Measurements from ENCODE around the gene CDC20. TPM values are rescaled to one million over a fixed set of nuclear protein-coding genes. Genes with fewer than 3 reads are reported as not detected.

The CDC20 gene
- total RNA-seq, 1 experiment from 2014 or later = 669 TPM

DNA sequence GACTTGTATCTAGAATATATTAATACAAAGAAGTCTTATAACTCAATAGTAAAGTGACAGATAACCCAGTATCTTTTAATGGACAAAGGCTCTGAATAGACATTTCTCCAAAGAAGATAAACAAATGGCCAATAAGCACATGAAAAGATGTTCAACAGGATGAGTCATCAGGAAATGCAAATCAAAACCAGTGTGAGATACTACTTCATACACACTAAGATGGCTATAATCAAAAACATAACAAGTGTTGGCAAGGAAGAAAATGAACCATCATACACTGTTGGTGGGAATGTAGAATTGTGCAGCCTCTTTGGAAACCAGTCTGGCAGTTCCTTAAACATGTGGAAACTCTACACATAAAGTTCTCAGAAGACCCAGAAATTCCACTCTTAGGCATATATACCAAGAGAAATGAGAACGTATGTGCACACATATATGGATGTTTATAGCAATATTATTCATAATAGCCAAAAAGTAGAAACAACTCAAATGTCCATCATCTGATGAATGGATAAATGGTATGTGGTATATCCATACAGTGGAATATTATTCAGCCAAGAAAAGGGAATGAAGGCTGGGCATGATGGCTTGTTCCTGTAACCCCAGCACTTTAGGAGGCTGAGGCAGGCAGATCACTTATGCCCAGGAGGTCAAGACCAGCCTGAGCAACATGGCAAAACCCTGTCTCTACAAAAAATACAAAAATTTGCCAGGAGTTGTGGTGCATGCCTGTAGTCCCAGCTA lies 31.1 kb upstream of the CDC20 start:
- no peak for DNase-seq (ENCODE audit: low read depth)

GRCh38 chr1:43329995-43330751 lies 28.6 kb upstream of the CDC20 start:
- peak; percentile 94 for DNase-seq (ENCODE audit: low read depth)

DNA sequence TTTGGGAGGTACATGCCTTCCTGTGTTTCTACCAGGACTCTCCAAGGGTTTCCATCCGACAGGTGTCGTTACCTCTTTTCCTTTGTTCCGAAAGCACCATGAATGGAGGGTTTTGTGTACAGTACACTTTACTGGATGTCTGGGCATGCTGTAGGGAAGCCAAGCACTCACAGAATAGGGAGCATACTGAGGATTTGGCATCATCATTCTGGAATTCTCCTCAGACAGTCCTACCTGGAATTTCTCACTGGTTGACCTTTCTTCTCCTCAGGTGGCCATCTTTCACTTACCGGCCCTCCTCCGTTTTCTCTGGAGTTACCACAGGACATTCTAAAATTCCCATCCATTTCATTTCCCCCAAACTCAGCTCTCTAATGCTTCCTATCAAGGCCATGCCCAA lies 27.1 kb upstream of the CDC20 start:
- DNase-seq (ENCODE audit: low read depth) = no peak

DNA sequence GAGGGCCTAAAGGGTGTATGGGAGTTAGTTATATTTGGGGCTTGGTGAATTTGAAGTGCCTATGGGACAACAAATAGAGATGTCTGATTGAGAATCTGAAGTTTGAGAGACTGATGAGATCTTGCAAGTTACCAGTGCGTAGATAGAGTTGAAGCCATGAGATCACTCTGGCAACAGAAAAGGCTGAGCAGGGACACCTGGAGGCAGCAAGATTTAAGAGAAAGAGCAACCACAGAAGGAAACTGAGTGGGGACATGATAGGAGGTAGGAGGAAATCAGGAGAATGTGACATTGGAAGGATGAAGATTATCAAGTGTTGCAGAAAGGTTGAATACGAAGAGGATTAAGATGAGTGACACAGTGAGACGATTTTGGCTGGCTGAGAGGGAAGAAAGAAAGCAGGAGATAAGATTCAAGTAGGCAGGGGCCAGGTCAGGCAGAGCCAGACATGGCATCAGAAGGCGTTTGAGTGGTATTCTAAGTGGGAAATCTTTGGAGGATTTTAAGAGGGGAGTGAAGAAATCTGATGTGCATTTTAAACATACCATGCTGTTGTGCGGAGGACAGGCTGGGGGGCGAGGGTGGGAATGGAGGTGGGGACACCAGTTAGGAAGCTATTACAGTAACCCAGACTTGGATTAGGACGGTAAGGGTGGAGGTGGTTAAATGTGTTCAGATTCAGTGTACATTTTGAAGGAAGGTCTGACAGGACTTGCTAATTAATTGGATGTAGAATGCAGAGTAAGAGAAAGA lies 24.2 kb upstream of the CDC20 start:
- DNase-seq (ENCODE audit: low read depth) = no peak

DNA sequence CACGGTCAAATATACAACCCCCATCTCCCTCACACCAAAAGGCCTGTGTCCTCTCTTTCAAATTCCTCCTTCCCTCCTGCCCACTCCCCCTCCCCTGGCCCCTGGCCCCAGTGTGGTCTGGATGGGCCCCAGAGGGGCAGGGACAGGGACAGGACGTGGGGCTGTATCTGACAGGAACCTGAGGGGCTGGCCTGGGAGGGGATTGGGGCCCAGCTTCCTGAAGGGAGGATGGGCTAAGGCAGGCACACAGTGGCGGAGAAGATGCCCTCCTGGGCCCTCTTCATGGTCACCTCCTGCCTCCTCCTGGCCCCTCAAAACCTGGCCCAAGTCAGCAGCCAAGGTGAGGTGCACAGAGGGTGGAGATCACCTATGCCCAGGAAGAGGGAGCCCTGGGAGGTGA lies 21.2 kb upstream of the CDC20 start, which contains the start of gene MPL:
MPL (plus strand) TSS at position 231 of the 400 bp plus-strand sequence; CDS start at position 262, 31 bp downstream.
- DNase-seq (ENCODE audit: low read depth) = no peak

DNA sequence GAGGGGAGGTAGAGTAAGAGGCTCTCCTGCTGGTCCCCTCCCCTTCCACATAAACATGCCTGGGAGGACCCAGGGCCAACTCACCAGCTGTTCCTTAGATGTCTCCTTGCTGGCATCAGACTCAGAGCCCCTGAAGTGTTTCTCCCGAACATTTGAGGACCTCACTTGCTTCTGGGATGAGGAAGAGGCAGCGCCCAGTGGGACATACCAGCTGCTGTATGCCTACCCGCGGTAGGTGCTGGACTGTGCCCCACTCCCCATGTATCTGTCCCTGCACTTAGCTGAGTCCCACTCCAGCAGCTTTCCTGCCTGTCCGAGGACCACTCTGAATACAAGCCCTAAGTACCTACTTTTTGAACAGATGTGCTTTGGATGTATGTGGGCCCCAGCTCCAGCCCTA lies 20.8 kb upstream of the CDC20 start:
- DNase-seq (ENCODE audit: low read depth) = no peak

GRCh38 chr1:43339584-43340232 lies 19.1 kb upstream of the CDC20 start:
- DNase-seq (ENCODE audit: low read depth) = no peak

GRCh38 chr1:43340559-43340958 lies 18.2 kb upstream of the CDC20 start:
- DNase-seq (ENCODE audit: low read depth) = no peak

DNA sequence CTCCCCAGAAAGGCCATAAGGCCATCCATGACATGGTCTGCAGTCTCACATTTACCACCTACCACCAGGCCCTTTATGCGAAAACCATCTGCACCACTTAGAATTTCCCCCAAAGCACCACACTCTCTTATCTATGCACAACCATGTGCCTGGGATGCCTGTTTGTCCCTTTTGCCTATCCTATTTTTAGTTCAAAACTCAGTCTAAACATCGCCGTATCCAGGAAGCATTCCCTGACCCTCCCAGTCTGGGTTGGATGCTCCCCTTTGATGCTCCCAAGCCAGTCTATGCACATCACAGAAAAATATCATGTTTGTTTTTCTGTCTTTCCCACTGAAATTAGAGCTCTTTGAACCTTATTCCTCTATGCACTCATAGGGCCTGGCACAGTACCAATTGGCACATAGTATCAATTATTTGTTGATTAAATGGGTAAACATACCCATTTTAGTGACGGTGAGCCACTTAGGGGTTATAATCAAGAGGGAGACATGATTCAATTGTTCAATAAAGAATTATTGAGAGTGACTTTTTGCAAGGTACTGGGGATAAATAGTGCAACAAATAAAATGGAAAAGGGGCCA lies 14.4 kb upstream of the CDC20 start:
- DNase-seq (ENCODE audit: low read depth) = no peak

DNA sequence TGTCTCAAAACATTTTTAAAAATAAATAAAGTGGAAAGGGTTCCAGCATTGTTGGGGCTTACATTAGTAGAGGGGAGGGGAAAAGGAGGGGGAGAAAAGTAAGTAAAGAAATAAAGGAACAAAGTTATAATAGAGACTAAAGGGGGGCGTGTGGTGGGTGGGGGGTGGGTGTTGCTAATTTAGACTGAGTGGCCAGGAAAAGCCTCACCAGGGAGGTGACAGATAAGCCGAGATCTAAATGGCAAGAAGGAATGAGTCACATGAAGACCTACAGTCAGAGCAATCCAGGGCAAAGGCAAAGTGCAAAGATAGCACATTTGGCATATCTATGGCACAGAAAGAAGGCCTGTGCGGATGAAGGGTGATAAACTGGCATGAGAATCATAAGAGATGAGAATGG lies 13.7 kb upstream of the CDC20 start:
- DNase-seq (ENCODE audit: low read depth) = no peak

DNA sequence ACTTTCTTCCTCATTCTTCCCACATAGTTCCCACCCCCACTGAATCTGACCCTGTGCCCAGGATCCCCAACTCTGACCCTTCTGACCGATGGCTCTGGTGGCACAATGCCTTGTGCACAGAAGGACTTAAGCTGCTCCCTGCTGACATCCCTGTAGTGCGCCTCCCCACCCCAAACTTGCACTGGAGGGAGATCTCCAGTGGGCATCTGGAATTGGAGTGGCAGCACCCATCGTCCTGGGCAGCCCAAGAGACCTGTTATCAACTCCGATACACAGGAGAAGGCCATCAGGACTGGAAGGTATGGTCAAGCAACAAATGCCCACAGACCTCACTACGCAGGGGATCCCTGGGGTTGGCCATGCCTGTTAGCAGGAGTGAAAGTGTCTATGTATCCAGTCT lies 12.1 kb upstream of the CDC20 start:
- no peak for DNase-seq (ENCODE audit: low read depth)

- no peak for DNase-seq (ENCODE audit: low read depth)
Measured at GRCh38 chr1:43348343-43348808, 10.4 kb upstream of the CDC20 start.

DNA sequence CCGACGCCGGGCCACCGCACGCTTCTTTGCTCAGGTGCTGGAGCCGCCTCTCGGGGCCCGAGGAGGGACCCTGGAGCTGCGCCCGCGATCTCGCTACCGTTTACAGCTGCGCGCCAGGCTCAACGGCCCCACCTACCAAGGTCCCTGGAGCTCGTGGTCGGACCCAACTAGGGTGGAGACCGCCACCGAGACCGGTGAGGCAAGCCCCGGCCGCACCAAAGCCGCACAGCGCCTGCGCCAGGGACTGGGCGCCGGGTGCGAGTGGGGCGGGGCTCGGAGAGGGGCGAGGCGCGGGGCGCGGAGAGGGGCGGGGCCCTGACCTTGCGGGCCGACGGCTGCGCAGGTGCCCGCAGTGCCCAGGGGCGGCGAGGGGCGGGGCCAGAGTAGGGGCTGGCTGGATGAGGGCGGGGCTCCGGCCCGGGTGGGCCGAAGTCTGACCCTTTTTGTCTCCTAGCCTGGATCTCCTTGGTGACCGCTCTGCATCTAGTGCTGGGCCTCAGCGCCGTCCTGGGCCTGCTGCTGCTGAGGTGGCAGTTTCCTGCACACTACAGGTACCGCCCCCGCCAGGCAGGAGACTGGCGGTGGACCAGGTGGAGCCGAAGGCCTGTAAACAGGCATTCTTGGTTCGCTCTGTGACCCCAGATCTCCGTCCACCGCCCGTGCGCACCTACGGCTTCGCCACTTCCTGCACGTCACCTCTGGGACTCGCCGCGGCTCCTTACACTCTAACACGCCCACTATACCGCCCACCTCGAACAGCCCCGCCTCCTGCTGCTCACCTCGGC lies 9.8 kb upstream of the CDC20 start:
- peak; percentile 79 for DNase-seq (ENCODE audit: low read depth)

DNA sequence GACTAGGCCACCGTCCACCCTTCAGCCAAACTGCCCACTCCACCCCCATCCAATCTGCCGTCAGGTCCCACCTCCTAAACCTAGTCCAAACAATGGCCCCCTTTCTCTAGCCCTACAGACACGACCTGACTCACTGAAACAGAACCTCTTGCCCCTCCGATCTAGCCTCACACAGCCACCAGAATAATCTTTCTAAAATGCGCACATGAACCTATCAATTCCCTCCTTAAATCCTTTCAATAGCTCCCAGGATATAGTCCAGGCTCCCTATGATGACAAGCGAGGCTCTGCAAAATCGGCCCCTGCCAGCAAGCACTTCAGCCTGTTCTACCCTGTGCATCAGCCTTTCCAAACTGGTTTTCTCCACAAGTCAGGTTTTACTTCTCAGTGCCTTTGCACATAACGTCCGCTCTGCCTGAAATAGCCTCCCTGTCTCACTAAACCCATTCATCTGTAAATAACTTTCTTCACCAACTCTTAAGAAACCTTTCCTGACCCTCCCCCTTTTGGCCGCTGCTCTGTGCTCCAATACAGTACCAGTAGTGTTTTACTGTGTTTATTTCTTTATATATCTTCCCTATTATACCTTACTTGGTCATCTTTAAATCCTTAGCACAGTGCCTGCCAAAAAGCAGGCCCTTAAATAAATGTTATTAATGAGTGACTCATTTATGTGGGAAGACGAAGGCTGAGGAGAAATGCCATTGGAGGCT lies 9.0 kb upstream of the CDC20 start:
- DNase-seq (ENCODE audit: low read depth) = peak; percentile 32

GRCh38 chr1:43350976-43351375 lies 7.8 kb upstream of the CDC20 start:
- no peak for DNase-seq (ENCODE audit: low read depth)

DNA sequence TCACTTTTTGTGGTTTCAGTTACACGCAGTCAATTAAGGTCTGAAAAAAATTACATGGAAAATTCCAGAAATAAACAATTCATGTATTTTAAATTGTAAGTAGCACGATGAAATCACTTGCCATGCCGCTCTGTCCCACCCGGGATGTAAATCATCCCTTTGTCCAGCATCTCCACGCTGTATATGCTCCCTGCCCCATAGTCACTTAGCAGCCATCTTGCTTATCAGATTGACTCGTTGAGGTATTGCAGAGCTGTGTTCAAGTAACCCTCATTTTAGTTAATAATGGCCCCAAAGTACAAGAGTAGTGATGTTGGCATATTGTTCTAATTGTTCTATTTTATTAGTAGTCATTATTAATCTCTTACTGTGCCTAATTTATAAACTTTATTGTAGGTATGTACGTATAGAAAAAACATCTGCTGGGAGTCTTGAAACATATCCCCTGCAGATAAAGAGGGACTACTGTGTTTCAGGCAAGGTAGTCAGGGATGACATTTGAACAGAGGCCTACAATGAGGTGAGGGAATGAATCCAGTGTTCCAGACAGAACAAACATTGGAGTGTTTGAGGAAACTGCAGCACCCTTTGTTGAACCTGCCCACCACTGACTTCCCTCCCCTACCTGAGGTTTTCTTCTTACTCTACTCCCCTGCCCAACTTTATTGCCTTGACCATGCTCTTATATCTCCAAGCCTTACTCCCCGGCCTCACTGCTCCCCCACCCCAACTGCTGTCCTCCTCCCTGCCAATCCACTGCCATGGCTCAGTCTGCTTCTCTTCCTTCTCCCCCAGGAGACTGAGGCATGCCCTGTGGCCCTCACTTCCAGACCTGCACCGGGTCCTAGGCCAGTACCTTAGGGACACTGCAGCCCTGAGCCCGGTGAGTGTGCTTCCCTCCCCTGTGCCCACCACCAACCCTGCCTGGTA lies 7.1 kb upstream of the CDC20 start:
- DNase-seq (ENCODE audit: low read depth) = no peak

DNA sequence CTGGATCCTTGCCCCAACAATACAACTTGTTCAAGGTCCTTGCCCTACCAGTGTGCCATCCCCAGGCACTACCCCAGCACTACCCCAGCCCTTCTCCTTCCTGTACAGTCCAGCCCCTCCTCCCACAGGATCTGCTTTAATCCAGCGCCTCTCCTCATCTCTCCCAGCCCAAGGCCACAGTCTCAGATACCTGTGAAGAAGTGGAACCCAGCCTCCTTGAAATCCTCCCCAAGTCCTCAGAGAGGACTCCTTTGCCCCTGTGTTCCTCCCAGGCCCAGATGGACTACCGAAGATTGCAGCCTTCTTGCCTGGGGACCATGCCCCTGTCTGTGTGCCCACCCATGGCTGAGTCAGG lies 6.5 kb upstream of the CDC20 start:
- DNase-seq (ENCODE audit: low read depth) = no peak

GRCh38 chr1:43352881-43353280 lies 5.9 kb upstream of the CDC20 start:
- no peak for DNase-seq (ENCODE audit: low read depth)

- no peak for DNase-seq (ENCODE audit: low read depth)
Measured at GRCh38 chr1:43354471-43354870, 4.3 kb upstream of the CDC20 start.

Measured in HT1080 (cell line).